Effector memory CD4-positive, alpha-beta T cell (primary cell): ENCODE results near the gene TMEM40.
"Not testable (repeated sequence)": the region's sequence is repeated elsewhere in the genome, so short reads cannot be mapped to it uniquely, and the experiment has no call there.

ENCODE experiments used
- DNase-seq, 3 donors: peaks; one replicate each; pipeline ENCODE4 v3.0.0-alpha.2; 2020
- H3K27ac ChIP-seq: 2 replicates; pipeline ENCODE4 v1.7.0; 2013; ENCODE audit warnings: mild to moderate bottlenecking, low read length, moderate library complexity; ENCODE audit not compliant: insufficient read depth, poor library complexity, severe bottlenecking
- H3K27me3 ChIP-seq: replicated peaks from 2 replicates; pipeline ENCODE4 v1.7.0; 2013; ENCODE audit warnings: mild to moderate bottlenecking, low read length; ENCODE audit not compliant: insufficient read depth, control insufficient read depth, poor library complexity, severe bottlenecking
- H3K36me3 ChIP-seq: 2 replicates; pipeline ENCODE4 v1.7.0; 2013; ENCODE audit warnings: mild to moderate bottlenecking, low read length, moderate library complexity; ENCODE audit not compliant: control insufficient read depth, insufficient read depth
- H3K4me1 ChIP-seq: 2 replicates; pipeline ENCODE4 v1.7.0; 2013; ENCODE audit warnings: low read length, mild to moderate bottlenecking; ENCODE audit not compliant: control insufficient read depth, insufficient read depth, poor library complexity, severe bottlenecking
- H3K4me3 ChIP-seq: 2 replicates; pipeline ENCODE4 v1.7.0; 2013; ENCODE audit warnings: low read length, low read depth, mild to moderate bottlenecking; ENCODE audit not compliant: insufficient read depth, poor library complexity, severe bottlenecking
- H3K9me3 ChIP-seq: 2 replicates; pipeline ENCODE4 v1.7.0; 2013; ENCODE audit warnings: mild to moderate bottlenecking, low read length, moderate library complexity; ENCODE audit not compliant: control insufficient read depth

TMEM40 gene

DNA sequence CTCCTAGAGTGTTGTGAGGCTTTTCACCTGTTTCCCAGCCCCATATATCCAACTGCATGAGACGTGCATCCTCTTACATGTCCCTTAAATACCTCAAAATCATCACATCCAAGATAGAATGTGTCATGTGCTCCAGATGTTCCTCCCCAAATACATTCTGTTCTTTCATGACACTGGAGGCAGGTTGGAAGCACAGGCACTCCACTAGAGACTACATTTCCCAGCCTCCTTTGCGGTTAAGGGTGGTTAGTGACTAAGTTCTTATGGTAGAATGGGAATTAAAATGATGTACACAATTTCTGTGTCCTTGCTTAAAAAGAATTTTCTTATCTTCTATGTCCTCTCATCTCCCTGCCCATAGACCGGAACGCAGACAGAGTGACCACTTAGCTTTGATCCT lies 34.3 kb downstream of the TMEM40 start:
- Histone ChIP-seq H3K27ac (no peak overlapping the region), H3K36me3 (no peaks in the 10 kb centered on the region), H3K27me3 (no peaks in the 10 kb centered on the region), H3K4me3 (no peak overlapping the region), H3K4me1 (no peaks in the 10 kb centered on the region), H3K9me3 (no peaks in the 10 kb centered on the region)
- DNase-seq: no peak

DNA sequence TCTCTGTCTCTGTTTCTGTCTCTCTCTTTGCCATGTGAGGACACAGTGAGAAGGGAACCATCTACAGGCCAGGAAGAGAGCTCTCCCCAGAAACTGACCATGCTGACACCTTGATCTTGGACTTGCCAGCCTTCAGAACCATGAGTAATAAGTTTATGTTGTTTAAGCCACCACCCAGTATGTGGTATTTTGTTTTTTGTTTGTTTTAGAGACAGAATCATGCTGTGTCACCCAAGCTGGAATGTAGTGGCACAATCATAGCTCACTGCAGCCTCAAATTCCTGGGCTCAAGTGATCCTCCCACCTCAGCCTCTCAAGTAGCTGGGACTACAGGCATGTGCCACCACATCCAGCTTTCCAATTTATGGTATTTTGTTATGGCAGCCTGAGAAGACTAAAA lies 35.7 kb downstream of the TMEM40 start:
- H3K27me3 ChIP-seq, DNase-seq, H3K4me1 ChIP-seq, H3K9me3 ChIP-seq, H3K27ac ChIP-seq, H3K4me3 ChIP-seq, H3K36me3 ChIP-seq: not testable (repeated sequence)

DNA sequence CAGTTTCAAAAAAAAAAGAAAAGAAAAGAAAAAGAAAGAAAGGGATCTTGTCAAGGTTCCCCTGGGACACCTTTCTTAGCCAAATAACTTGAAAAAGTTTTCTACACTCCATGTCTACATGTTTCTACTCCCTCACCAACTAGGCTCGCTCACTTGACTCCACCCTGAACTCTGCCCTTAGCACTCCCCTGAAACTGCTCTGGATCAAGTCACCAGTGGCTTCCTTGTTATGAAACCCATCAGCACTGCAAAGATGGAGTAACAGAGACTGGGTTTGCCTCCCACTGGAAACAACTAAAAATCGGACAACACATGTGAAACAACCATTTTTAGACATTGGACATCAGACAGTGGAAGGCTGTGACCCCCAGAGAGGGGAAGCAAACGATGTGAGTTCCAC lies 36.8 kb downstream of the TMEM40 start:
- Histone ChIP-seq H3K27ac (no peak overlapping the region), H3K9me3 (no peaks in the 10 kb centered on the region), H3K4me1 (no peaks in the 10 kb centered on the region), H3K27me3 (no peaks in the 10 kb centered on the region), H3K36me3 (no peaks in the 10 kb centered on the region), H3K4me3 (no peak overlapping the region)
- no peak for DNase-seq

DNA sequence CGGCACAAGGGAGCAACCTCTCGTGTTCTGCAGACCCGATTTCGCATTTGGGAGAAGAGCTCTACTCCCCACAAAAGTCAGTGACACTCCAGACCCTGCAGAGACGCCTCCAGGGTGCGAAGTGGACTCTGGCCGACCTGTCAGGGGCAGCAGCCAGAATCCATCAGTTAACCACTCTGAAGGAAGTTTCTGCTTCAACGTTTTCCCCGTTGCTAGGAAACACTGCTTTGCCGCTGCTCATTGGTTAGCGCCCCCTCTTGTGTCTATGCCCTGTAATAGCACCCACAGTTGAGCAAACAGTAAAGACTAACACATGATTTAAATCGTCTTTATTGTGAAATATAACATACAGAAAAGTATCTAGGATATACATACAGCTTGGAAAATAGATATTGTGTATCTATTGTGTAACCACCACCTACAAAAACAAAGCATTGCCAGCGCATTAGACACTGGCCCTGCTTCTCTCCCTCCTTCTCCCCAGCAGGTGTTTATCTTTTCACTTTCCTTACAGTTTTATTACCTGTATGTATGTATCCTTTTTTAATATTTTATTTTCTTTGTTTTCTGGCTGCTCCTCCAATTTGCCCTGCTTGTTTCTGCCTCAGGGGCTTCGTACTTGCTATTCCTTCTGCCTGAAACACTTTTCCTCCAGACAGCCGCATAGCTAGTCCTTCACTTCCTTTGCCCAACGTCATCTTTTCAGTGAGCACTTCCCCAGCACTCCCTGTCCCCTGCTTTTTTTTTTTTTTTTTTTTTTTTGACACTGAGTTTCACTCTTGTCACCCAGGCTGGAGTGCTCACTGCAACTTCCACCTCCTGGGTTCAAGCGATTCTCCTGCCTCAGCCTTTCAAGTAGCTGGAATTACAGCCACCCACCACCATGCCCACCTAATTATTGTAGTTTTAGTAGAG lies 38.8 kb downstream of the TMEM40 start:
- Histone ChIP-seq H3K27me3 (no peaks in the 10 kb centered on the region), H3K4me1 (no peaks in the 10 kb centered on the region), H3K36me3 (no peaks in the 10 kb centered on the region), H3K27ac (no peak overlapping the region), H3K4me3 (no peak overlapping the region), H3K9me3 (no peaks in the 10 kb centered on the region)
- DNase-seq: peak; percentile 40 to 60 (median 50)

DNA sequence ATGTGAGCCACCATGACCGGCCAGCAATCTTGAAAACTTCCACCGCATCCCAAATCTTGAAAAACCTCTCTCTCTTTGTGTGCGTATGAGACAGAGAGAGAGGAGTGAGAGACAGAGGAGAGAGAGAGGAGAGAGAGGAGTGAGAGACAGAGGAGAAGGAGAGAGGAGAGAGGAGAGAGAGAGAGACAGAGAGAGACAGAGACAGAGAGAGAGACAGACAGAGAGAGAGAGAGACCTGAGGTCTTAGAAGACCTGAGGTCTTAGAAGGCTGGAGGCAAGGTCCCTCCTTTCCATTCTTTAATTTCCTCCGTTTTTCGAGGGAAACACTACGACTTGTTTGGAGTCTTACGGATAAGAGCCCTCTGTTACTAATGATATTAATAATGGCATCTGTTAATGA lies 39.5 kb downstream of the TMEM40 start:
- no peak for DNase-seq
- Histone ChIP-seq H3K4me1 (no peaks in the 10 kb centered on the region), H3K4me3 (no peak overlapping the region)

DNA sequence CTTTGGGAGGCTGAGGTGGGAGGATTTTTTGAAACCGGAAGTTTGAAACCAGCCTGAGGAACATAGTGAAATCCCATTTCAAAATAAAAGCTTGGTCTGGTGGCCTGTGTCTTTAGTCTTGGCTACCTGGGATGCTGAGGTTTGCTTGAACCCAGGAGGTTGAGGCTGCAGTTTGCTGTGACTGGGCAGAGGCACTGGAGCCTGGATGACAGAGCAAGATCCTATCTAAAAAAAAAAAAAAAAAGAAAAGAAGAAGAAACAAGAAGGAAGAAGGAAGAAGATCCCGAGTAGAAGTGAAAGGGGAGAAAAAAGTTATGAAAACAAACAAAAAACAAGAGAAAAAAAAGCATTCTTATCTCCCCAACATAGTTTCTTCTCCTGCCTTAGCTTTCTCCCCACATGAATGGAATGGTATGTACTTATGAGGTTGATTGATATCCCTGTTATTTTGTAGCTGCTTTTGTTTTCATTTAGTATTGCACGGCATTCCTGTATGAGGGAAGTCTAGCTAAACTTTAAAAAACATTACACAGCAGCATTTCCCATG lies 42.4 kb downstream of the TMEM40 start:
- Histone ChIP-seq H3K36me3 (no peaks in the 10 kb centered on the region), H3K27ac (no peak overlapping the region), H3K9me3 (no peaks in the 10 kb centered on the region), H3K27me3 (no peaks in the 10 kb centered on the region), H3K4me1 (no peaks in the 10 kb centered on the region), H3K4me3 (no peak overlapping the region)
- no peak for DNase-seq

More for the DNA sequence above, 39.5 kb downstream of the TMEM40 start:
- Histone ChIP-seq H3K27me3 (no peaks in the 10 kb centered on the region), H3K27ac (no peak overlapping the region), H3K9me3 (no peaks in the 10 kb centered on the region), H3K36me3 (no peaks in the 10 kb centered on the region)

DNA sequence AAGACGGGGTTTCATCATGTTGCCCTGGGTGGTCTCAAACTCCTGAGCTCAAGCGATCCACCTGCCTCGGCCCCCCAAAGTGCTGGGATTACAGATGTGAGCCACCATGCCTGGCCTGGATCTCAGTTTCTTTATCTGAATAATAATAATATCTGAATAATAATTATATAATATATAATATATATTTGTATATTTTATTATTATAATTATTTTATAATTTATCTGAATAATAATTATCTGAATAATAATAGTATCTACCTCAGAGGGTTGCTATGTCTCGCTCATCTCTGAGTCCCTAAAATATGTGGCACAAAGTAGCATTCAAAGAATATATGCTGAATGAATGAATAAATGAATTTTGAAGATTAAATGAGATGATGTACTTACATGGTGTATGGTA lies 44.8 kb downstream of the TMEM40 start:
- Histone ChIP-seq H3K27me3 (no peaks in the 10 kb centered on the region), H3K4me1 (no peaks in the 10 kb centered on the region), H3K9me3 (no peaks in the 10 kb centered on the region), H3K27ac (no peak overlapping the region), H3K4me3 (no peak overlapping the region), H3K36me3 (no peaks in the 10 kb centered on the region)
- DNase-seq: no peak

DNA sequence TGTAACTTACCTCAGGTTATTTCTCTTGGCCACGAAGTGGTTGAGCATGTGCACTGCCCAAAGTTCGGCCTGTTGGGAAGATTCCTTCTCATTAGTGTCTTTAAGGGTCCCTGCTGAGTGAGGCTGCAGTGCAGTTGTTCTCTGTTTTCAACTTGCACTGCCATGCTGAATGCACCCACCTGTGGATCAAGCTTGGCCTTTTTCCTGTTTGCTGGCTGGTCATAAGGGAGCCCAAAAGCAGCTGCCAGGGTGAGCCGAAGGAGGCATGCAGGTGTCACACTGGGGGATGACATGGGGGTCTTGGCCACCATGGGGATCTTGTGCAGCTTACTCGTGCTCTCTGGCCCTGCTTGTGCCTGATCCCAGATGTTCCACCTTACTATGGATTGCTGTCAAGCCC lies 49.0 kb downstream of the TMEM40 start:
- no peaks in the 10 kb centered on the region for H3K27me3 ChIP-seq
- no peaks in the 10 kb centered on the region for H3K9me3 ChIP-seq
- no peak overlapping the region for H3K4me3 ChIP-seq
- no peaks in the 10 kb centered on the region for H3K4me1 ChIP-seq
- no peak overlapping the region for H3K27ac ChIP-seq
- DNase-seq: no peak
- H3K36me3 ChIP-seq: no peaks in the 10 kb centered on the region

DNA sequence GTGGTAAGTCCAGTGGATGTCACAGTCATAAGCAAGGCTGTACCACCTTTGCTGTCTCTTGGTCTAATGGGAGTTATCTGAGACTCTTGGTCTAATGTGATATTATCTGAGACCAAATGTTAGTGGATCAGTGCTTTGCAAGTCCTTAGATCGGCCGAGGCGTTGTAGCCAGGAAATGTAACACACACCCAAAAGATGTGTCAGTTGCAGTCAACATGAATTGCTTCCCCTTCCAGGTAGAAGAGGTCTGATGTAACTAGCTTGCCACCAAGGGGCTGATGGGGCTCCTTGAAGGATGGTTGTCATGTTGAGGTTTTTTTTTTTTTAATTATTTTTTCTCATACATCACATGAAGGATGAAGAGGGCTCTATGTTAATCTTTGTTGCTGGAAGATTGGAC lies 49.7 kb downstream of the TMEM40 start:
- Histone ChIP-seq H3K4me1 (no peaks in the 10 kb centered on the region), H3K4me3 (no peak overlapping the region), H3K36me3 (no peaks in the 10 kb centered on the region), H3K27ac (no peak overlapping the region), H3K27me3 (no peaks in the 10 kb centered on the region), H3K9me3 (no peaks in the 10 kb centered on the region)
- DNase-seq: no peak

DNA sequence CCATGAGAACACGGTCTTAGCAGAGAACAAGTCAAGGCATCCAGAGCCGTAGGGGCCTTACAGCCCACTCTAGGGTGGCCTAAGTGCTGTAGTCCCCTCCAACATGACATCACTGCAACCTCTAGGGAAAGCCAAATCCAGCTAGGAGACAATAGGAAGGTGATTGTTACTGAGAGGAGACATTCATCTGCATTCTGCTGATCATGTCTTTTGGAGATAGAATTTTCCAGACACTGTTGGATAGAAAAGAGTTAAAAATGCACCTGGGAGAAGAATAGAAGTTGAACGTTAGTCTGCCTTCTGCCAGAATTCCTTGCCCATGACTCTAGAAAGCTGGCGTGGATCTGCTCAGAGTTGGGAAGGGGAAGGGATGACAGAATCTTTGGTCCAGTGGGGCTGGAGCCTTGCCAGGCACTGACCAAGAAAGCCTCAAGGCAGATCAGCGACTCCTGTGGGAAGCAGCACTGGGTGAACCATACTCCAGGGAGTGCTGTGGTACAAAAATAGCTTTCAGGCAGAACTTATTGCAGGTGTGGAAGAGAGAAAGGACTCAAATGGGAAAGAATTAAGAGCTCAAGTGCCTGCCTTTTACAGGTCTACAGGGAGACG lies 50.4 kb downstream of the TMEM40 start:
- Histone ChIP-seq H3K4me3 (no peak overlapping the region), H3K4me1 (no peaks in the 10 kb centered on the region), H3K36me3 (no peaks in the 10 kb centered on the region), H3K9me3 (no peaks in the 10 kb centered on the region), H3K27me3 (no peaks in the 10 kb centered on the region), H3K27ac (no peak overlapping the region)
- no peak for DNase-seq
